ENCODE data around the gene LSAMP.

Gene LSAMP

DNA sequence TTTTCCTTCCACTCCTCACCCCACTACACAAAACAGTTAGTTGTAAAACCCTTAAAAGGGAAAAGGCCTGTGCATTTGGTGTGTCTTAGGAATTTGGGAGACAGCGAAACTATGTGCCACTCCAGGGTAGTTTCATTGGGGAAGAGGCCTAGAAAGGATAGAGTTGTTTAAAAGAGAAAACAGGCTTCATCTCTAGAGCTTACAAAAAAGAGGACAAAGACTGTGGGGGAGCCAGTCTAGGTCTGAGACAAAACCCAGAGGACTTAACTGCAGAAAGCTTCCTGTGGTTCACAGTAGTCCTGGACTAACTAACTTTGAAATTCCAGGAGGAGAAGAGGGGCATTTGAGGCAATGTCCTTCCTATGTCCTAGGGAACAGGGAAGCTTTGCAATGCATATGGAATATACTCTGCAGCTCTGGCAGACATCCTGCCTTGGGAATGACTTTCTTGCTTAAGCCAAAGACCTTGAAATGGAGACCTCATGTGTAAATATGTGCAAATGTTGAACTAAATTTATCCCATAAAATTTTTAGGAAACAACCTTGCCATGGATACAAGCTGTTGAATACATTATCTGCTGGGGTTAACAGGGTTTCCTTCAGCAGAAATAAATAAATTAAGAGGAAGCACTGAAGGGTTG is 159.4 kb downstream of the LSAMP start:
- no peak for DNase-seq

DNA sequence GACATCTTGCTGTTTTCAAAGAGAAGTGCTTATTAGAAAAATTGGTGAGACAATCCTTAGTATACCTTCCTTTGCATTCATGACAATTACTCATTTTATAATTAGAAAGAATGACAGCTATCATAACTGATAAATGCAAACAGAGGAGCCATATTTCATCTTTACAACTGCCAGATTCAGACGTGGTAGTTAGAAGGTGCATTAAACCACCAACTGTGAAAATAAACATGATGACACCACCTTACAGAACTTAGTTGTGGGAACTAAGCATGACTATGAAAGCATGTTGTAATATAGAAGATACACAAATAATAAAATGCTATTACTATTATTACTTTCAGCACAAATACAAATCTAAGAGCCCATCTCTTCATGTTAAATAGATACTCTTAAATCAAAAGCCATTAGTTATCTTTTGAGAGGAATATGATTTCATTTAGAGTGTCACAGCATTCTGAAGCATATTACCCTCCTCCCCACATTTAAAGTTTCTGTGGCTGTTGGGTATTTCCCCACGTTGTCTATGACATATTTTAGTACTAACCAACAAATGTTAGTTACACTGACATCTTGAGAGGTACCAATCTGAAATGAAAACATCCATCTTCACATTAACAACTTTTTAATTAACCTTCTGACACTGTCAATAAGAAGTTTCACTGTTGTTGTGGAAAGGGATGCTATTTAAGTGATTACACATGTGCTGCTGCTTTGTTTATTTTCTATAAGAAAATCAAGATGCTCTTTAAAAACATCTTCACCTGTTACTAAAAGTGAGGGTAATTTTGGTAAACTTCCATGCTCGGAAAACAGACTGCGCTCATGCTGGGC is 163.8 kb downstream of the LSAMP start:
- DNase-seq, result no peak

DNA sequence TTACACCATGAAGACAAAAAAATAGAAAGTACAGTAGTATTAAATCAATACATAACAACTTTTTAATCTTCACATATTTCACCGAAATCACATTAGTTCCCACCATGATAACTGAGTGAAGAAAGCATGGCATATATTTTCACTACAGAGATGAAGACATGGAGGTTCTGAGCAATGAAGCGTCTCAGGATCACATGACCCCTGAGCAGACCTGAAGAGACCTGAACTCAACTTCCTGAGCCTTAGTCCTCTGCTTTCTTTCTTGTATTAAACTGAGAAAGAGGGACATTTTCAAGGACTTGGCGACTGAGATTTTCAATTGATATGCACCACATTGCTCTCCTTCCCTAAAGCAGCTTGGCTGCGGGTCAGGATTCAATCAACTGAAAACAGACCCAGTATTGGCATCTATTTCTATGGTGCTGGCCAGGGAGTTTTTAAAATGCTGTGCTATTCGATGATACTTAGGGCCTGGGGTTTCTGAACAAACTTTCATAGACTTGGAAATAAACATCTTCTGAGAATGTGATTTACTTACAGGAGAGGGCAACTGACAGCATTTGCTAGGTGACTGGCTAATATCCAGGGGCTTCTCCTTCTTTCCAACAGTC is 165.1 kb downstream of the LSAMP start:
- no peak for DNase-seq

DNA sequence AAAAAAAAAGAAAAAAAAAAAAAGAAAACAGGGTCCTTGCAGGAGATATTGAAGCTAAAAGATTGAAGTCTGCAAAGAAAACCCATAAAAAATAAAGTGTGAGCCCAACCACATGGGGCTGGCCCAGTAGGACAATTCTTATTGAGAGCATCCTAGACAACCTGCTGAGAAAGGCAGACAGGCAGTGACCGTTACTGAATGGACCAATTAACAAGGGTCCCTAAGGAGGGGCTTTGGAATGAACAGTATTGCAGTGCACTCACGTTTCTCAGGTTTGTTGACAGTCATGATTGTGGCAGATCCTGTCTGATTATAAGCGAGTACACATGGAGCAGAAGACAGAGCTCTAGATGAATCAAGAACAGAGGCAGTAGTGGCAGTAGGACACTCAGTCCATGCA is 168.6 kb downstream of the LSAMP start:
- no peak for DNase-seq

DNA sequence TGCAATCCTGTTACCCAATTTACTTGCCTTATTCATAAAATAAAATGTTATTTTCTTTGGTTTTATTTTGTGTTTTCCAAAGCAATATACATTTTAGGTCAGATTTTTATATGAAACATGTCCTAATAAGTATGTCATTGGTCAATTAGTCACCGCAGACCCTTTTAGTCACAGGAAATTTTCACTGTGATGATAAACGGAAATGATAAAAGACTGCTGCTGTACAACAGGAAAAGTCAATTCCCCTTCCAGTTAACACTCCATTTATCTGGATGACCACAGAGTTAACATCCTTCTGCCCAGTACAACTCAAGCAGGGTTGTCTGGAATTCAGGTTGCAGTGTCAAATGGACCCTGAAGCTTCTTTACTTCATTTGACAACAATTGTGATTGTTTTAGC is 175.2 kb downstream of the LSAMP start:
- no peak for DNase-seq

DNA sequence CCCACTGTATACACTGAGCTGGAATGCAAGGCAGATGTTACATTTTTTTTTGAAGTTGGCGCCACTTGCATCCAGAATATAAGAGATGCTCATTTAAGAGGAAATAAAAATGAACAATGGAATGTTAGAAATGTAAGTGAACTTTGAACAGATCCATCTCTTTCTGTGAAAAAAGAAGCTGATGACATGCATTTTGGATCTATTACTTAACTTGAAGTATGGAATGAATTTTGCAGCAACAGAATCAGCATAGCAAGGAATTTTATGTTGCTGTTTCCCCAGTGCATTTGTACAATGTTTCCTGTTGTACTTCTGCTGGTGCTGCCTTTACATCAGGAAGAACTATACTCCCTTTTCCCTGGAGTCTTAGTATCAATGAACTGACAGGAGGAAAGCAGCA is 178.2 kb downstream of the LSAMP start:
- peak; percentile 63 for DNase-seq

DNA sequence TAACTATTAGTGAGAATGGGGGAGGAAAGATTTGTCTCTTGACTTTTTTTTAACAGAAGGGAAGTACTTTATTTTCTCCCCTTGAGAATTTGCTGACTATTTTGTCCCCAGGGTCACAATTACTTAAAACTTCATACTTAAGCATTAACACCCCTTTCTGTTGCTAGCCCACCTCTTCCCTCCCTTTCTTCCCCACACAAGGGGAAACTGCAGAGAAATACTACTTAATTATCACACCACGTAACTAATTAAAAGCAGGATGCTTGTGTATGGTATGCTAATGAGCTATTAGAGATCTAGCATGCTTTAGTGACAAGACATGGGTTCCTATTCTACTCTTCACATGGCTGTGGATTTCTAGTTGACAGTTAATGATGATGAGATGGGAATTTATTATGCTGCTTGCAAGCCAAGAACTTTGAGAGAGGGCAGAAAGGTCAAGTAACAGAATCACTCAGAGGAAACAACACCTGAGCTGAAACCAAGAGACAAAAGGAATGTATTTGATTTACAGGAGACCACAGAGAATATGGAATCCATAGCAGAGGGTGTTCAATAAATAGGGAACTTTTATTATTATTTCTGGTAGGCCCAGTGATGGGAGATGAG is 179.2 kb downstream of the LSAMP start:
- no peak for DNase-seq

DNA sequence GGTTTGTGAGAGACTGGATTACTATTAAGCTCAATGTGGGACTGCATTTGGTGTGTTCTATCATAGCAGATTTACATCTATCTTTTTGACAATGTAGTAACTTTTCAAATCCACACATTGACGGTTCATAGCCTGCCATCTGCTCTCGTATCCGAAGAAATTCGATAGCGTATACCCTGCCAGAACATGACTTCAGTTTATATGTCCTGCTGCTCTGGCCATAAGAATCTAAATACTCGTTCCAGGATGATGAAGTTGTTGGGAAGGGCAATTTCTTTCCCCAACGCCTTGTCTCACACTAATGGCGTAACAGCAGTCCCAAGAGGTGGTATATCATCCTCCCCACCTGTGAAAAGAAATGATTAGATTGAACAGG is 180.0 kb downstream of the LSAMP start:
- no peak for DNase-seq

DNA sequence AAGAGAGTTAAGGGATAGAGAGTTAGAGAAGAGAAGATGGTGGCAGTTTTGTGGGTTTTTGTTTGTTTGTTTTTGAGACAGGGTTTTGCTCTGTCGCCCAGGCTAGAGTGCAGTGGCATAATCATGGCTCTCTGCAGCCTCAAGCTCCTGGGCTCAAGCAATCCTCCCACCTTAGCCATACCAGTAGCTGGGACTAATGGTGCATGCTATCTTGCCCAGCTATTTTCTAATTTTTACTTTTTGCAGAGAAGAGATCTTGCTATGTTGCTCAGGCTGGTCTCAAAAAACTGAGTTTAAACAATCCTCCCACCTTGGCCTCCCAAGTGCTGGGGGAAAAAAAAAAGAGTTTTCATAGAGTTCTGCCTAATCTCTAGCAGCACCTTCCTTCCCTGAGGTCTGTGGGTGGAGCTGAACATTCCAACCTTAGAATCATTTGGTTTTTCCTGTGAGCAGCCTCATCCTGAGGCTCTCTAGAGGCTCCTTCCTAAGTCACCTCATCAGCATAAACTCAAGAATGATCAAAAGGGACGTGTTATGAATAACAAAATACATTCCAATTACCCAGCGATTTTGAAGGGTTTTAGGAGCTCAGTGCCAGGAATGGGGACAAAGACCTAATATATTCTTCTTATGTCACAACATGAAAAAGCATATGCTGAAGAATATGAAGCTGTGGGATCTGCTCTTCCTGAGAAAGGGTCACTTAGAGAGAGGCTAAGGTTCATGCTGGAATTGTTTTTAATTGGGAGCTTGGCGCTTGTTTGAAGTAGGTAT is 180.6 kb downstream of the LSAMP start:
- DNase-seq, result peak; percentile 35

DNA sequence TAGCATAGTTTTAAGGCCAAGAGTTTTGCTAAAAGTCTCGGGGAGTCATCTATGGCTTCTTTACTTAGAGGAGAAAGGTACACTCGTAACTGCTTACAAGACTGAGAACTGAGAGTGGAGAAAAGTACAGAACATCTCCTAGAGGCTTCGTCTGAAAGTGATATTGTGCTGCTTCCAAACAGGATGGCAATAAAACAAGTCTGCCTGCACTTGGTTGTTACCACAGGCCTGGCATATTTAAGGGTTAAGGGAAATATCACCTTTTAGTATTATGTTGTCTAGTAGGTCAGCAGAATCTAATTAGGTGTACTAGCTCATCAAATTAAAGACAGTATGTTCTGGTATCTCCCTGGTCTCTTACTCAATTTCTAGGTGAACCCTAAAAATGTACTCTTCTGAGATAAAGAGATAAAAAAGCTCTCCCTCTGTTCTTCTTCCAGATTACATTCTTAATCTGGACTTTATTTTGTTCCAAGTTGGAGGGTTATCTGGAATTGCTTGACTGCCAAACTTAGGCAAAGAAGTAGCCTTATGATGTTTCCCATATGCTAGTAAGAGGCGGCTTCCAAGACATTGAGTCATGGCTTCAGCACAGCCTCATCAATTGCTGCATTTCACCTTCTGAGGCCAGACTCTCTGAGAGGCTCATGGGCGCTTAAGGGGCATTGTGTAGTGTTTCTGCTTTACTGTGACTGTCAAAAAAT is 181.3 kb downstream of the LSAMP start:
- DNase-seq, result peak; percentile 89

DNA sequence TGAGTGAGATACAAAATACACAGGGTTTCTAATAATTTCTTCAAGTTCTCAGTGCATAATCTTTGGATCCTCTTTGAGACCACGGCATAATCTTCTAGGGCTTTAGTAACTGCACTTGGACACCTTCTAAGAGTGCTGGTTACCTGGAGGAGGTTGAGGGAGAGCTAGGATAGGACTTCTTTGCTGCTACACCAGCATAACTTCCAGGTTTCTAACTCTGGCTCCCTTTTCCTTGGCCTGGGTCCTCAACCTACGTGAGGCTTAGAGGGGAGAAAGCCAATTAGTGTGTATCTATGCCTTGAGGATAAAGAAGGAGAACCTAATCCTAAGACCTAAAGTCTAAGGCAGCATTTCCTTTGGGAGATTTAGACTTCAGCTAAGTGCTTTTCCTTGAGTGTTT is 184.8 kb downstream of the LSAMP start:
- no peak for DNase-seq

DNA sequence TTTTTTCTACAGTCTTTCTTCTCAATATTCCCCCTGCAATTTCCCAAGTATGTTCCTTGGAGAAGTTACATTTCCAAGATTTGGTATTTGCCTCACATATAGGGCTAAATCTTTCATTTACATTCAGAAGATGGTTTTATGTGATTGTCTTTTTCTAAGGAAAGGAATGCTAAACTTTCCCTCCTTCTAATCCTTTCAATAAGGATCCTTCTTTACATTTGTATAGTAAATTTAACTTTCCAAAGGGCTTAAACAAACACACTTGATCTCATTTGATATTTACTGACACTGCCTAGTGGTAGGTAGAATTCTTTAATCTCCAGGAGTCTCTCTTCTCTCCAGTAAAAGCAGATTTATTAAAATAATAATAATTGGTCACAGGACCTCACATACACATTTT is 185.3 kb downstream of the LSAMP start:
- DNase-seq, result no peak

DNA sequence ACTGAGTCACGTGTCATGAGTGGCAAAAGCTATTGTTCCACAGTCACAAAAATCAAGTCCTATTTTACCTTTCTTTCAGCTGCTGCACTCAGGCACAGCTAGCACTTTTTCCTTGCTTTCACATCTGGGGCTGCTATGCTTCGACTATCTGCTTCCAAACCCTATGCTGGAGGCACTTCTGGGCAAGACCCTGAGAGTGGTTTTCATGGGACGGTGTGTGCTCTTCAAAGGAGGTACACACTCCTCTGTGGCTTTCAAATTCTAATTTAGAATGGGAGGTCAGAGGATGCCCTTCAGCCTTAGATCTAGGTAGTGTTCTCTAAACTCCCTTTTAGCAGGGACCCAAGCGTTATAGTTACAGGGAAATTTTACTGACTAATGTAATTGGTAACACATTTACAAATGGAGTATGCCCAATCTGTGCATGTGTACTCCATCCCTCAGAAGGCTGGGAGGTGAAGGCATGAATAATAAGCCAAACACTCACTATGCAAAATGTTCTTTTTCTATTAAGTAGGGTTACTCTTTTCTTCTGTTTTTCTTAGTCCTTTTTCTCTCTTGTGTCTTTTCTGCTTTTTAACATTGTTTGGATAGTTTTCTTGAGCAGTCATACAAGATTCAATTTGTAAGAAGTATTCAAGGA is 188.3 kb downstream of the LSAMP start:
- DNase-seq, result peak; percentile 76

DNA sequence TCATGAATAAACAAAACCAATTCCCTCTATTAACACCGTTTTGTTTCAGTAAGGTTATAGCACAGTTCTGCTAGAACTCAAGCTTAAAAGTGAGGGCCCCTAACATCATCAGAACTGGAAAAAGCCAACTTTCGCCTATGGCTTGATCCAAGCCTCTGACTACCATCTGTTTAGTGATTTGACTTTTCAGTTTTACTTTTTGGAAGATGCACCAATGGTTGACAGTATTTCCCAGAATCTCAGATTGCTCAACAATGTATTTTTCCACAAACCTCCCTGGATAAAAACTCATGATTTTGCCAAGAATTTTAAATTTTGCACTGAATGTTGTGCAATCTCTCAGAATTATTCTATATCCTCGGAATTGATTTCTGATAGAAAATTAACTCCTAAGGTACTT is 190.7 kb downstream of the LSAMP start:
- DNase-seq, result peak; percentile 49

DNA sequence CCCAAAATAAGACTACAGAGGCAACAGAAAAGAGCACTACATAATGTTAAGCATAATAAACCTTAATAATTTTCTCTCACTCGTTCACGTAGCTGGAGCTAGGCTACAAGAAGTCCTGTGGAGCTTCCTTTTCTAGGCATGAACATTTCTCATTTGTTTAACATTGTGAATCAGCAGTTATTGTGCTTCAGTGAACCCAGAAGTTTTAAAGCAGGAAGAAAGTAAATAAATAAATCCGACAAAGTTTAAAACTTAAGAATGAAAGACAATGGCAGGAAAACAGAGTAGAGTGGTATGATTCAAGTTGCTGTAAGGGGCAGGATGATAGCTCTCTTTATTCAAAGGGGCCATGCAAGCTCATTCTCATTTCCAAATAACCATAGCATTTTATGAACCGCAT is 191.8 kb downstream of the LSAMP start:
- DNase-seq, result no peak

DNA sequence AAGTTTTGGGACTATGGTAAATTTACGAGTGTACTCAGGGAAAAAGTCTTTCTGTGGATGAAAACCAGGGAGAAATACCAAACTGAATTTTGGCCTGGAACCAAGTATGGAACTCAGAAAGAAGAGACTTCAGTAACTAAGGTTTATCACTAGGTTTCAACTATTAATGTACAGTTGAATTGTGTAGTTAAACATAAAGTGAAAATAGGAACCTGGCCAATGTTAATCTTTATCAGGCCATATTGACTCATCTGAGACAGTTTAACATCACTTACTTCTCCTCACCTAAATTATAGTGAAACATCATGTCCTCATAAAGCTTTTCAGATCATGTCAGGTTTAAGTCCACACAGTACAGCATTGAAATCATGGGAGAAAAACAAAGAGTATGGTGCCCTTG is 197.7 kb downstream of the LSAMP start:
- DNase-seq, result no peak

DNA sequence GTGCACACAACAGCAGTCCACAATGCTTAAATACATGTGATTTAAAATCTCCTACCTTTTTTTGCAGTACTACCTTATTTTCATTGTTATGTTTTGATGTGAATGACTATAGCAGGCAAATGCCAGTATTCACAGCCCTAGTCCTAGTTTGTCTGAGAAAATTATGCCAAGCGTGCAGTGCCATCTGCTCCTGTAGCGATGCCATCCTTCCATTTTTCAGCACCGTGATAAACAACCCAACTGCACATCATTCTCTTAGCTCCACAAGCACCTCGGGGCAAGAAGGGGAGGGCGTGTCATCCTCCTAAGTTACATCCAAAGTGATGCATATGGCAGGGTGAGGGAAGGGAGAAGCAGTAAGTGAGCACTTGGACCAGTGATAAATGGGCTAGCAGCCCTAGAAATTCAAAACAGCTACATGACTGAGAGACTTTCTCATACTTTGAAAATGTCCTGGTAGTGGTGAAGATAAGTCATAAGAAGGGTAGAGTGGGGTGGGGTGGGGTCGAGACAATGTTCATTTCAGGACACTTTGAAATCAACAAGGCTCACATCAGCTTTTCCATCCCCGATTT is 198.8 kb downstream of the LSAMP start:
- no peak for DNase-seq

DNA sequence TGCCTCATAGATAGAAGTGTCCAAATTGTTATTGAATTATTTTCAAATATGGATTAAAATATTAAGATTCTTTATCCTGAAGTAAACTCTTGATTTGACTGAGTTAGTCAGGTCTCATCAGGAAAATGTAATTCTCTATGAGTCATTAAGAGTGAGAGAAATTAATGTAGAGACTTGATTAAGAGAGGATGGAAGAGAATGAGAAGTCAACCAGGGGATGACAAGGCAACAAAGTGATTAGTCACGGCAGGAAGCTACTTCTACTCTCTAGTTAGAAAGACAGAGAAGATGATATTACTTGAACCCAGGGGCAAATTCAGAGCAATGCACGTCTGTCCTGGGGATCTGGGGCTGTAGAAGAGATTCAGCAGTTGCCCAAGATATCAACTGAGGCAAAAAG is 202.5 kb downstream of the LSAMP start:
- no peak for DNase-seq

DNA sequence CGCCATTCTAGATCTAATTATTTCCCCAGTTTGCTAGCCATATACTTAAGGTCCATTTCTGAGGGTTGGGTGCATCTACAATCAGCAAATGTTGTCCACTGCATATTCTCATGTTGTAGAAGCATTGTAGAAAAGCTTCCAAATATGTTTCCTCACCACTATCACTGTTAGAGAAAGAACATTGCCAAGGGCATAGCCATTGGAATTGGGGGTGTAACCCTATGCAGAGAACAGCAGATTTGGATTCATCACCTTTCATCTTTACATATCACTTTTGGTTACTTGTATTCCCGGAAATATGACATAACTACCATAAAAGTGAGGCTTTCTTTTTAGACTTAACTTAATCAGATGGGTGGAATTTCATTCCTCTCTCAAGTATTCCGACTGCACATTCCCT is 203.6 kb downstream of the LSAMP start:
- DNase-seq, result no peak

DNA sequence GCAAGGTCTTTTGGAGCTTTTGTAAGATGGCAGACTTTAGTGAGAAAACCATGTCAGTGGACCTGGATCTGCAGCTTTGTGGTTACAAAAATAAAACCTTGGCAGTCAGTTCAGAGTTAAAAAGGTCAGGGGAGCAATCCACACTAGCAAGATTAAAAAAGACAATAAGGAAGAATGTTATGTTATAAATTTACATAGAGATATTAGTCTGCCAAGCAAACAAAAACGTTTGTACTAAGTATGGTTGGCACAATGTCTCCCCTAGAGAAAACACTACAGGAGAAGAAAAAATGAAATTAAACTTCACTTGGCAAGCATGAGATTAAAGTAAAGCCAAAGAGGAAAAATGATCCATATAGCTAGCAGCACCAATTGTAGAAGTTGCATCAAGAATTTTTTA is 205.0 kb downstream of the LSAMP start:
- no peak for DNase-seq

DNA sequence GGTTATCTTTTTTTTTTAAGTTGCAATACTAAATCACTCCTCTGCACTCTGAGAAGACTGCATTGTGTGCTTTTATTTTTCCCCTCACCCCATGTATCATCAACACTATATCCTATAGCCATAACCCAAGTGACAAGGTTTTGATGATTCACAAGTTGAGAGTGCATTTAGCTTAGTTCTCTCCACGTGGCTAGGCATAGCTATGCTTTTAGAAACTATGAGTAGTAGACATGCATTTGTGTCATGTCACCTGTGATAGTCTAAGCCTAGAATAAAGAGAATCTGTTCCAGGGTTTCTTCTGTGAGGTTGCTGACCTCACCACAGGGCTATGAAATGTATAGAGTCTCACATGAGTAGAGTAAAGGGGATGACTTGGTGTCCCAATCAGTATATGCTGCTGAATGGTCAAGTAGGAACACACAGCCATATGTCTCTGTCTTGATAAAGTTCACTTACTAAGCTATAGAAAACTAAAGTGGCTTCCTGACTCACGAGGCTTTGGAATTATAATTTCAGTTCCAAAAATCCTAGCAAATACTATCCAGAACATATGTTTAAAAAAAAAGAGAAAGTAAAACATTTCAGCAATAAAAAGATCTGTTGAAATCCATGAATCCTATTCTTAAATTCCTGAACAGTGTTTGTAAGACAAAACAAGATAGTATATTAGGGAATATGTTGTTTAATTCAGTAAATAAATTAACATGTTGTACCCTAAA is 206.3 kb downstream of the LSAMP start:
- peak; percentile 39 for DNase-seq

Data from fibroblast of upper back skin (primary cell).